Measurements from ENCODE around the gene MAMSTR. TPM values are rescaled to one million over a fixed set of nuclear protein-coding genes. Genes with fewer than 3 reads are reported as not detected.

Gene MAMSTR
- polyA plus RNA-seq, 1 donor (not counting 4 experiments of a cell fraction or from before 2014, with no cell fraction given) = 0.35 TPM

DNA sequence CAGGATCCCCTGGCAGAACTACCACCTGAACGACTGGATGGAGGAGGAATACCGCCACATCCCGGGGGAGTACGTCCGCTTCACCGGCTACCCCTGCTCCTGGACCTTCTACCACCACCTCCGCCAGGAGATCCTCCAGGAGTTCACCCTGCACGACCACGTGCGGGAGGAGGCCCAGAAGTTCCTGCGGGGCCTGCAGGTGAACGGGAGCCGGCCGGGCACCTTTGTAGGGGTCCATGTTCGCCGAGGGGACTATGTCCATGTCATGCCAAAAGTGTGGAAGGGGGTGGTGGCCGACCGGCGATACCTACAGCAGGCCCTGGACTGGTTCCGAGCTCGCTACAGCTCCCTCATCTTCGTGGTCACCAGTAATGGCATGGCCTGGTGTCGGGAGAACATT lies 16.2 kb downstream of the MAMSTR start:
- FAIRE-seq (no peak), DNase-seq (ENCODE audit: low read depth, low spot score) (no peak)
- Histone ChIP-seq H3K79me2 (ENCODE audit: control insufficient read depth, insufficient read depth, low read length) (no peaks in the 10 kb centered on the region), H3K4me3 (ENCODE audit: control insufficient read depth in 2 of 3, extremely low read depth in 1 of 3, insufficient read depth in 2 of 3, low read depth in 1 of 3, low read length in 3 of 3) (no peak overlapping the region), H4K20me1 (ENCODE audit: control insufficient read depth, extremely low read depth, insufficient read depth, low read length) (no peaks in the 10 kb centered on the region), H3K9me1 (ENCODE audit: control insufficient read depth, extremely low read depth, insufficient read depth, low read length) (no peaks in the 10 kb centered on the region), H3K27me3 (ENCODE audit: control insufficient read depth, extremely low read depth, insufficient read depth, low read length) (no peaks in the 10 kb centered on the region), H3K9ac (ENCODE audit: control insufficient read depth, extremely low read depth, insufficient read depth, low read length) (no peak overlapping the region), H3K9me3 (ENCODE audit: control insufficient read depth, low read depth, low read length) (no peaks in the 10 kb centered on the region), H3K27ac (ENCODE audit: control insufficient read depth, insufficient read depth, low read length) (no peak overlapping the region), H3K4me2 (ENCODE audit: control insufficient read depth, extremely low read depth, insufficient read depth, low read depth, low read length) (no peak overlapping the region), H3K36me3 (ENCODE audit: control insufficient read depth in 2 of 2, extremely low read depth in 1 of 2, insufficient read depth in 2 of 2, low read length in 2 of 2) (peaks cover 0 to 8% of the 10 kb centered on the region in 2 experiments), H2AFZ (ENCODE audit: control insufficient read depth, low read length) (no peak overlapping the region), H3K4me1 (ENCODE audit: control insufficient read depth, extremely low read depth, insufficient read depth, low read length) (peaks cover 4% of the 10 kb centered on the region)
- dilution Hi-C loops (cut with MboI; ENCODE audit: extremely low pct_ligation_motif_present, low sequenced_read_pairs) = no loop called here
- TF ChIP-seq, protein P1, sequence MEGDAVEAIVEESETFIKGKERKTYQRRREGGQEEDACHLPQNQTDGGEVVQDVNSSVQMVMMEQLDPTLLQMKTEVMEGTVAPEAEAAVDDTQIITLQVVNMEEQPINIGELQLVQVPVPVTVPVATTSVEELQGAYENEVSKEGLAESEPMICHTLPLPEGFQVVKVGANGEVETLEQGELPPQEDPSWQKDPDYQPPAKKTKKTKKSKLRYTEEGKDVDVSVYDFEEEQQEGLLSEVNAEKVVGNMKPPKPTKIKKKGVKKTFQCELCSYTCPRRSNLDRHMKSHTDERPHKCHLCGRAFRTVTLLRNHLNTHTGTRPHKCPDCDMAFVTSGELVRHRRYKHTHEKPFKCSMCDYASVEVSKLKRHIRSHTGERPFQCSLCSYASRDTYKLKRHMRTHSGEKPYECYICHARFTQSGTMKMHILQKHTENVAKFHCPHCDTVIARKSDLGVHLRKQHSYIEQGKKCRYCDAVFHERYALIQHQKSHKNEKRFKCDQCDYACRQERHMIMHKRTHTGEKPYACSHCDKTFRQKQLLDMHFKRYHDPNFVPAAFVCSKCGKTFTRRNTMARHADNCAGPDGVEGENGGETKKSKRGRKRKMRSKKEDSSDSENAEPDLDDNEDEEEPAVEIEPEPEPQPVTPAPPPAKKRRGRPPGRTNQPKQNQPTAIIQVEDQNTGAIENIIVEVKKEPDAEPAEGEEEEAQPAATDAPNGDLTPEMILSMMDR (optimal IDR thresholded peaks at IDR 0.05 in 1 of 3, IDR thresholded peaks at IDR 0.05 in 1 of 3, conservative IDR thresholded peaks at IDR 0.05 in 1 of 3; ENCODE audit: extremely low read depth in 1 of 3, insufficient read depth in 2 of 3, low read length in 3 of 3) = no peak
- TF ChIP-seq EZH2 (IDR thresholded peaks at IDR 0.05; ENCODE audit: low read length) = no peak

- FAIRE-seq (no peak), DNase-seq (ENCODE audit: low read depth, low spot score) (no peak)
- TF ChIP-seq, protein P1 (optimal IDR thresholded peaks at IDR 0.05 in 1 of 3, IDR thresholded peaks at IDR 0.05 in 1 of 3, conservative IDR thresholded peaks at IDR 0.05 in 1 of 3; ENCODE audit: extremely low read depth in 1 of 3, insufficient read depth in 2 of 3, low read length in 3 of 3) = no peak
- no peak for TF ChIP-seq EZH2 (IDR thresholded peaks at IDR 0.05; ENCODE audit: low read length)
- no peak overlapping the region for H3K9ac ChIP-seq (ENCODE audit: control insufficient read depth, extremely low read depth, insufficient read depth, low read length)
- dilution Hi-C loops (cut with MboI; ENCODE audit: extremely low pct_ligation_motif_present, low sequenced_read_pairs) = no loop called here
- H3K4me3 ChIP-seq (ENCODE audit: control insufficient read depth in 2 of 3, extremely low read depth in 1 of 3, insufficient read depth in 2 of 3, low read depth in 1 of 3, low read length in 3 of 3) = no peak overlapping the region
- H3K27ac ChIP-seq (ENCODE audit: control insufficient read depth, insufficient read depth, low read length) = no peak overlapping the region
- H2AFZ ChIP-seq (ENCODE audit: control insufficient read depth, low read length) = no peak overlapping the region
- H4K20me1 ChIP-seq (ENCODE audit: control insufficient read depth, extremely low read depth, insufficient read depth, low read length) = no peaks in the 10 kb centered on the region
- H3K27me3 ChIP-seq (ENCODE audit: control insufficient read depth, extremely low read depth, insufficient read depth, low read length) = no peaks in the 10 kb centered on the region
- no peak overlapping the region for H3K4me2 ChIP-seq (ENCODE audit: control insufficient read depth, extremely low read depth, insufficient read depth, low read depth, low read length)
- H3K36me3 ChIP-seq (ENCODE audit: control insufficient read depth in 2 of 2, extremely low read depth in 1 of 2, insufficient read depth in 2 of 2, low read length in 2 of 2) = peaks cover 0 to 8% of the 10 kb centered on the region in 2 experiments
- H3K9me1 ChIP-seq (ENCODE audit: control insufficient read depth, extremely low read depth, insufficient read depth, low read length) = no peaks in the 10 kb centered on the region
- no peaks in the 10 kb centered on the region for H3K9me3 ChIP-seq (ENCODE audit: control insufficient read depth, low read depth, low read length)
- peaks cover 10% of the 10 kb centered on the region for H3K4me1 ChIP-seq (ENCODE audit: control insufficient read depth, extremely low read depth, insufficient read depth, low read length)
- H3K79me2 ChIP-seq (ENCODE audit: control insufficient read depth, insufficient read depth, low read length) = no peaks in the 10 kb centered on the region
Observed at GRCh38 chr19:48702701-48703100, 16.8 kb downstream of the MAMSTR start.
